Skeletal muscle tissue (tissue), 4 donors: ENCODE results near the gene MTMR12. TPM values are rescaled to one million over a fixed set of nuclear protein-coding genes. Genes with fewer than 3 reads are reported as not detected.

Source experiments
- H3K27ac ChIP-seq: one replicate; pipeline ENCODE4 v1.7.0; 2013; ENCODE audit warnings: mild to moderate bottlenecking, low read depth, low read length, inconsistent platforms
- H3K27me3 ChIP-seq, 3 donors: one replicate each; pipeline ENCODE4 v1.7.0; 2013; ENCODE audit warnings: low read length in 3 of 3; ENCODE audit not compliant: control insufficient read depth in 3 of 3, insufficient read depth in 3 of 3
- H3K36me3 ChIP-seq, 3 donors: one replicate each; pipeline ENCODE4 v1.7.0; 2013; ENCODE audit warnings: low read length in 3 of 3; ENCODE audit not compliant: control insufficient read depth in 3 of 3, insufficient read depth in 3 of 3
- H3K4me1 ChIP-seq, 3 donors: one replicate each; pipeline ENCODE4 v1.7.0; 2013; ENCODE audit warnings: low read length in 3 of 3, mild to moderate bottlenecking in 3 of 3; ENCODE audit not compliant: control insufficient read depth in 3 of 3, insufficient read depth in 3 of 3
- H3K4me3 ChIP-seq, 3 donors: one replicate each; pipeline ENCODE4 v1.7.0; 2013; ENCODE audit warnings: low read length in 3 of 3
- H3K9ac ChIP-seq, 3 donors: one replicate each; pipeline ENCODE4 v1.7.0; 2013; ENCODE audit warnings: low read length in 3 of 3, mild to moderate bottlenecking in 3 of 3, moderate library complexity in 2 of 3, low read depth in 1 of 3
- H3K9me3 ChIP-seq, 3 donors: one replicate each; pipeline ENCODE4 v1.7.0; 2013; ENCODE audit warnings: low read length in 3 of 3; ENCODE audit not compliant: control insufficient read depth in 3 of 3
- total RNA-seq: library from RNA; depleted of rRNA; stranded (reverse); fragments of >200 nt; gene quantifications from one replicate; pipeline ENCODE4 v1.2.3, GENCODE V29; 2014
- donor health status: Osteomylitis.

The MTMR12 gene
- total RNA-seq, 1 donor from 2014 or later = 15.1 TPM

GRCh38 chr5:32264957-32265572 is 47.7 kb downstream of the MTMR12 start:
- Histone ChIP-seq H3K27ac (no peak overlapping the region), H3K36me3 (peaks cover 18 to 36% (median 33%) of the 10 kb centered on the region in 3 donors), H3K27me3 (no peaks in the 10 kb centered on the region), H3K9ac (no peak overlapping the region), H3K4me1 (peaks cover 3 to 7% (median 4%) of the 10 kb centered on the region in 3 donors), H3K4me3 (no peak overlapping the region), H3K9me3 (no peaks in the 10 kb centered on the region)

GRCh38 chr5:32263684-32264083 is 49.1 kb downstream of the MTMR12 start:
- H3K4me1 ChIP-seq = peaks cover 3 to 7% (median 4%) of the 10 kb centered on the region in 3 donors
- no peaks in the 10 kb centered on the region for H3K9me3 ChIP-seq
- no peak overlapping the region for H3K9ac ChIP-seq
- H3K27me3 ChIP-seq = no peaks in the 10 kb centered on the region
- H3K36me3 ChIP-seq = peaks cover 25 to 42% (median 28%) of the 10 kb centered on the region in 3 donors
- no peak overlapping the region for H3K27ac ChIP-seq
- no peak overlapping the region for H3K4me3 ChIP-seq

- Histone ChIP-seq H3K4me1 (peaks cover 3 to 7% (median 4%) of the 10 kb centered on the region in 3 donors), H3K27me3 (no peaks in the 10 kb centered on the region), H3K36me3 (peaks cover 25 to 39% (median 26%) of the 10 kb centered on the region in 3 donors), H3K27ac (peak overlapping the region; percentile 16), H3K9me3 (no peaks in the 10 kb centered on the region), H3K4me3 (no peak overlapping the region), H3K9ac (no peak overlapping the region)
Observed at GRCh38 chr5:32261198-32261597, 51.5 kb downstream of the MTMR12 start.

GRCh38 chr5:32259033-32259432 is 53.7 kb downstream of the MTMR12 start:
- Histone ChIP-seq H3K27me3 (no peaks in the 10 kb centered on the region), H3K36me3 (peaks cover 24 to 38% (median 32%) of the 10 kb centered on the region in 3 donors), H3K4me3 (no peak overlapping the region), H3K4me1 (peaks cover 11 to 17% (median 15%) of the 10 kb centered on the region in 3 donors), H3K9ac (no peak overlapping the region), H3K27ac (no peak overlapping the region), H3K9me3 (no peaks in the 10 kb centered on the region)

- no peak overlapping the region for H3K4me3 ChIP-seq
- no peaks in the 10 kb centered on the region for H3K27me3 ChIP-seq
Observed at GRCh38 chr5:32258424-32258823, 54.3 kb downstream of the MTMR12 start.

GRCh38 chr5:32255540-32255900 is 57.2 kb downstream of the MTMR12 start:
- no peaks in the 10 kb centered on the region for H3K9me3 ChIP-seq
- no peak overlapping the region for H3K27ac ChIP-seq
- H3K27me3 ChIP-seq = no peaks in the 10 kb centered on the region
- H3K4me1 ChIP-seq = peaks cover 8 to 13% (median 13%) of the 10 kb centered on the region in 3 donors
- H3K9ac ChIP-seq = no peak overlapping the region
- H3K36me3 ChIP-seq = peaks cover 9 to 37% (median 31%) of the 10 kb centered on the region in 3 donors
- no peak overlapping the region for H3K4me3 ChIP-seq

More at GRCh38 chr5:32258424-32258823, 54.3 kb downstream of the MTMR12 start:
- Histone ChIP-seq H3K4me1 (peaks cover 11 to 17% (median 15%) of the 10 kb centered on the region in 3 donors), H3K9me3 (no peaks in the 10 kb centered on the region), H3K27ac (no peak overlapping the region), H3K36me3 (peaks cover 20 to 42% (median 35%) of the 10 kb centered on the region in 3 donors), H3K9ac (no peak overlapping the region)

- Histone ChIP-seq H3K9me3 (no peaks in the 10 kb centered on the region), H3K9ac (no peak overlapping the region), H3K27me3 (no peaks in the 10 kb centered on the region), H3K36me3 (peaks cover 12 to 37% (median 28%) of the 10 kb centered on the region in 3 donors), H3K4me3 (no peak overlapping the region), H3K27ac (no peak overlapping the region), H3K4me1 (peaks cover 8 to 13% (median 13%) of the 10 kb centered on the region in 3 donors)
Observed at GRCh38 chr5:32254881-32255539, 57.7 kb downstream of the MTMR12 start.

GRCh38 chr5:32251871-32252458 is 60.8 kb downstream of the MTMR12 start:
- H3K9me3 ChIP-seq = no peaks in the 10 kb centered on the region
- peaks cover 12 to 49% (median 32%) of the 10 kb centered on the region in 3 donors for H3K36me3 ChIP-seq
- no peak overlapping the region for H3K27ac ChIP-seq
- H3K4me1 ChIP-seq = peaks cover 8 to 13% (median 13%) of the 10 kb centered on the region in 3 donors
- H3K27me3 ChIP-seq = no peaks in the 10 kb centered on the region
- H3K9ac ChIP-seq = no peak overlapping the region
- H3K4me3 ChIP-seq = no peak overlapping the region

- Histone ChIP-seq H3K4me1 (no peaks in the 10 kb centered on the region), H3K36me3 (peaks cover 24 to 54% (median 43%) of the 10 kb centered on the region in 3 donors), H3K9me3 (no peaks in the 10 kb centered on the region), H3K27ac (no peak overlapping the region), H3K27me3 (no peaks in the 10 kb centered on the region), H3K4me3 (no peak overlapping the region), H3K9ac (no peak overlapping the region)
Observed at GRCh38 chr5:32249668-32250067, 63.1 kb downstream of the MTMR12 start.

GRCh38 chr5:32245742-32246141 is 67.0 kb downstream of the MTMR12 start:
- H3K27me3 ChIP-seq = no peaks in the 10 kb centered on the region
- H3K36me3 ChIP-seq = peaks cover 40 to 65% (median 50%) of the 10 kb centered on the region in 3 donors
- no peaks in the 10 kb centered on the region for H3K9me3 ChIP-seq
- H3K27ac ChIP-seq = no peak overlapping the region
- H3K4me3 ChIP-seq = no peak overlapping the region
- no peak overlapping the region for H3K9ac ChIP-seq
- no peaks in the 10 kb centered on the region for H3K4me1 ChIP-seq
